IMR-90 (cell line): Measurements from ENCODE around the gene RUNDC1. TPM values are rescaled to one million over a fixed set of nuclear protein-coding genes. Genes with fewer than 3 reads are reported as not detected.
A peak's percentile ranks its signal among the peaks of the same experiment; 100 is the strongest.

Source experiments
- ATAC-seq: fragments of 200-7000 bp; cut with Tn5 transposase; 2 replicates; pipeline ENCODE4 v1.9.1; 2020; ENCODE audit warnings: low read depth, mild to moderate bottlenecking, moderate library complexity
- BruUV-seq: library from RNA; stranded (reverse); fragments of 400-500 nt; replicated peaks from 2 replicates; lab custom pipeline; 2021; lab: Mats Ljungman, UMichigan
- CTCF ChIA-PET: fragments of 300-600 bp; formaldehyde crosslinking; extraction: SDS; loops from one replicate; lab custom pipeline; 2021; ENCODE audit warnings: antibody characterized with exemption; lab: Yijun Ruan, JAX
- POLR2A ChIA-PET: fragments of 300-600 bp; sonication (Branson Sonifier 250); formaldehyde crosslinking; loops from one replicate; lab custom pipeline; 2022; ENCODE audit warnings: antibody characterized with exemption; ENCODE audit not compliant: unreplicated experiment; lab: Charles Lee
- DNase-seq: peaks from one replicate; pipeline ENCODE4 v3.0.0; 2013
- H2AFZ ChIP-seq: replicated peaks from 2 replicates; pipeline ENCODE3; 2013; ENCODE audit warnings: low read length, mild to moderate bottlenecking; ENCODE audit not compliant: poor library complexity
- H2AK5ac ChIP-seq: 2 replicates; pipeline ENCODE4 v1.6.1; 2013; ENCODE audit warnings: low read depth, low read length, inconsistent platforms
- H2AK9ac ChIP-seq: replicated peaks from 2 replicates; pipeline ENCODE3; 2013; ENCODE audit warnings: mild to moderate bottlenecking, low read depth, low read length, moderate library complexity; ENCODE audit not compliant: poor library complexity
- H2BK120ac ChIP-seq: 2 replicates; pipeline ENCODE4 v1.6.1; 2013; ENCODE audit warnings: low read depth, low read length, inconsistent platforms
- H2BK15ac ChIP-seq: 3 replicates; pipeline ENCODE4 v1.6.1; 2013; ENCODE audit warnings: low read depth, low read length, inconsistent platforms
- H2BK20ac ChIP-seq: 2 replicates; pipeline ENCODE4 v1.6.1; 2013; ENCODE audit warnings: low read depth, mild to moderate bottlenecking, inconsistent platforms, low read length, moderate library complexity
- H2BK5ac ChIP-seq: 2 replicates; pipeline ENCODE4 v1.6.1; 2013; ENCODE audit warnings: mild to moderate bottlenecking, low read depth, low read length, inconsistent platforms; ENCODE audit not compliant: poor library complexity, severe bottlenecking
- H3K14ac ChIP-seq: replicated peaks from 2 replicates; pipeline ENCODE4 v1.6.1; 2013; ENCODE audit warnings: low read depth, low read length, inconsistent platforms
- H3K18ac ChIP-seq: 2 replicates; pipeline ENCODE4 v1.6.1; 2013; ENCODE audit warnings: low read depth, low read length, control low read depth
- H3K23ac ChIP-seq: 2 replicates; pipeline ENCODE4 v1.6.1; 2013; ENCODE audit warnings: low read depth, low read length, inconsistent platforms
- H3K27ac ChIP-seq: 2 replicates; pipeline ENCODE4 v1.5.1; 2013; ENCODE audit warnings: mild to moderate bottlenecking, control low read depth, low read length; ENCODE audit not compliant: insufficient read depth
- H3K27me3 ChIP-seq: 2 replicates; pipeline ENCODE4 v1.6.1; 2013; ENCODE audit warnings: low read length; ENCODE audit not compliant: control insufficient read depth, insufficient read depth
- H3K36me3 ChIP-seq: 2 replicates; pipeline ENCODE4 v1.6.1; 2013; ENCODE audit warnings: low read length, mixed read lengths; ENCODE audit not compliant: control insufficient read depth, insufficient read depth
- H3K4ac ChIP-seq: 2 replicates; pipeline ENCODE4 v1.6.1; 2013; ENCODE audit warnings: low read depth, low read length, inconsistent platforms
- H3K4me1 ChIP-seq: 2 replicates; pipeline ENCODE4 v1.6.1; 2013; ENCODE audit warnings: low read length, mixed read lengths; ENCODE audit not compliant: control insufficient read depth, insufficient read depth
- H3K4me2 ChIP-seq: 2 replicates; pipeline ENCODE4 v1.6.1; 2013; ENCODE audit warnings: low read depth, mild to moderate bottlenecking, control low read depth, low read length, moderate library complexity
- H3K4me3 ChIP-seq: 2 replicates; pipeline ENCODE4 v1.5.1; 2013; ENCODE audit warnings: low read depth, mild to moderate bottlenecking, control low read depth, low read length, moderate library complexity; ENCODE audit not compliant: insufficient read depth
- H3K56ac ChIP-seq: 2 replicates; pipeline ENCODE4 v1.6.1; 2013; ENCODE audit warnings: low read length, inconsistent platforms; ENCODE audit not compliant: insufficient read depth; ENCODE audit errors: extremely low read depth
- H3K79me1 ChIP-seq, 2 experiments: 2 replicates each; pipeline ENCODE4 v1.6.1; 2013; ENCODE audit warnings: low read length in 2 of 2, inconsistent platforms in 1 of 2, low read depth in 1 of 2
- H3K9ac ChIP-seq: 2 replicates; pipeline ENCODE4 v1.6.1; 2013; ENCODE audit warnings: low read depth, low read length, control low read depth
- H3K9me1 ChIP-seq: 2 replicates; pipeline ENCODE4 v1.6.1; 2013; ENCODE audit warnings: low read length, inconsistent platforms; ENCODE audit not compliant: insufficient read depth
- H3K9me3 ChIP-seq: 2 replicates; pipeline ENCODE4 v1.6.1; 2013; ENCODE audit warnings: low read length; ENCODE audit not compliant: control insufficient read depth, insufficient read depth
- H4K20me1 ChIP-seq: 2 replicates; pipeline ENCODE4 v1.6.1; 2013; ENCODE audit warnings: low read length, inconsistent platforms; ENCODE audit not compliant: insufficient read depth
- H4K5ac ChIP-seq: 2 replicates; pipeline ENCODE4 v1.6.1; 2013; ENCODE audit warnings: mild to moderate bottlenecking, low read depth, low read length, control low read depth
- H4K8ac ChIP-seq, 2 experiments: 2 replicates each; pipeline ENCODE4 v1.6.1; 2013; ENCODE audit warnings: low read depth in 2 of 2, low read length in 2 of 2, control low read depth in 1 of 2, inconsistent platforms in 1 of 2
- H4K91ac ChIP-seq: 2 replicates; pipeline ENCODE4 v1.6.1; 2013; ENCODE audit warnings: low read depth, low read length, inconsistent platforms; ENCODE audit not compliant: insufficient read depth
- BHLHE40 ChIP-seq: fragments of 150-350 bp; IDR thresholded peaks from 2 replicates; pipeline ENCODE4 v1.6.1; 2016; ENCODE audit warnings: mild to moderate bottlenecking, low read depth, low read length
- CHD1 ChIP-seq: IDR thresholded peaks from 2 replicates; pipeline ENCODE4 v1.6.1; 2012; ENCODE audit warnings: low read depth, low read length, improper control_type of control experiment
- ELK1 ChIP-seq: fragments of 150-350 bp; IDR thresholded peaks from 2 replicates; pipeline ENCODE4 v1.6.1; 2016; ENCODE audit warnings: low read depth, mild to moderate bottlenecking, low read length, moderate library complexity, borderline replicate concordance
- FOS ChIP-seq: fragments of 150-350 bp; IDR thresholded peaks from 2 replicates; pipeline ENCODE4 v1.6.1; 2016; ENCODE audit warnings: low read depth, low read length
- MAFK ChIP-seq: IDR thresholded peaks from 2 replicates; pipeline ENCODE4 v1.6.1; 2012; ENCODE audit warnings: low read depth, low read length, improper control_type of control experiment
- MAZ ChIP-seq: IDR thresholded peaks from 2 replicates; pipeline ENCODE4 v1.6.1; 2012; ENCODE audit warnings: low read depth, mild to moderate bottlenecking, low read length, improper control_type of control experiment, moderate library complexity, borderline replicate concordance
- MXI1 ChIP-seq: IDR thresholded peaks from 2 replicates; pipeline ENCODE4 v1.6.1; 2012; ENCODE audit warnings: low read depth, mild to moderate bottlenecking, low read length, moderate library complexity, borderline replicate concordance
- NFE2L2 ChIP-seq: fragments of 150-350 bp; IDR thresholded peaks from 2 replicates; pipeline ENCODE4 v1.6.1; 2016; ENCODE audit warnings: low read depth, mild to moderate bottlenecking, low read length
- RAD21 ChIP-seq: IDR thresholded peaks from 2 replicates; pipeline ENCODE4 v1.6.1; 2012; ENCODE audit warnings: low read length, improper control_type of control experiment
- RCOR1 ChIP-seq: IDR thresholded peaks from 2 replicates; pipeline ENCODE4 v1.6.1; 2012; ENCODE audit warnings: mild to moderate bottlenecking, low read length, improper control_type of control experiment; ENCODE audit not compliant: insufficient replicate concordance
- RFX5 ChIP-seq: IDR thresholded peaks from 2 replicates; pipeline ENCODE4 v1.8.0; 2012; ENCODE audit warnings: low read depth, mild to moderate bottlenecking, low read length, moderate library complexity
- USF2 ChIP-seq: fragments of 150-350 bp; IDR thresholded peaks from 2 replicates; pipeline ENCODE4 v1.6.1; 2017; ENCODE audit warnings: mild to moderate bottlenecking, antibody characterized with exemption, low read length, low read depth
- WGBS, 2 experiments: methylation state at CpG; one replicate each; pipeline versions ENCODE4 v1.1.5 to v1.1.7; 2013; ENCODE audit warnings: missing lambda C conversion rate in 2 of 2; ENCODE audit not compliant: insufficient read length in 1 of 2; ENCODE audit errors: extremely low coverage in 2 of 2; 5-methylcytosine and 5-hydroxymethylcytosine counted together
- dilution Hi-C: fragments of 300-500 bp; cut with HindIII; formaldehyde crosslinking; loops from one replicate; pipeline ENCODE4 v1.14.3; 2018; ENCODE audit warnings: low sequenced_read_pairs; ENCODE audit not compliant: unreplicated experiment
- in situ Hi-C: fragments of 300-500 bp; cut with MboI; formaldehyde crosslinking; loops from 3 replicates; pipeline ENCODE4 v1.14.3; 2019; ENCODE audit warnings: low sequenced_read_pairs, inconsistent platforms, mixed read lengths
- intact Hi-C: fragments of 100-400 bp; cut with micrococcal nuclease; formaldehyde crosslinking; loops from 2 replicates; pipeline ENCODE4 v1.10.0; 2022
- polyA plus RNA-seq, 3 experiments: library from polyadenylated mRNA; depleted of rRNA; stranded (reverse); fragments of >200 nt; gene quantifications; 2 replicates each; pipeline ENCODE4 v1.2.3, GENCODE V29; 2012; ENCODE audit warnings: low replicate concordance in 1 of 3
- total RNA-seq: library from RNA; depleted of rRNA; stranded (reverse); fragments of >200 nt; gene quantifications from 2 replicates; pipeline ENCODE4 v1.2.3, GENCODE V29; 2012

Gene RUNDC1
- total and polyA plus RNA-seq, 2 of the 4 experiments (the other 2 are of a cell fraction), result 7.0 to 7.9 TPM

- Histone ChIP-seq H2AK9ac (peak overlapping the region; percentile 92), H2BK120ac (peak overlapping the region; percentile 37; the same call in 1 of the 2 replicates), H2AFZ (peak overlapping the region; percentile 54), H3K4ac (peak overlapping the region; percentile 81), H3K4me3 (no peak overlapping the region), H3K23ac (peak overlapping the region; percentile 87; the same call in 1 of the 2 replicates), H4K8ac (peak overlapping the region; percentile 44 to 58; a peak in 2 of 4 replicates), H3K27ac (no peak overlapping the region), H3K36me3 (peaks cover 40% of the 10 kb centered on the region), H2AK5ac (peak overlapping the region; percentile 75), H3K14ac (peak overlapping the region; percentile 71; the same call in 1 of the 2 replicates), H3K56ac (no peak overlapping the region), H3K9me3 (no peaks in the 10 kb centered on the region), H3K79me1 (peaks cover 15 to 63% of the 10 kb centered on the region in 2 experiments; a peak in 3 of 4 replicates), H3K4me1 (peaks cover 12% of the 10 kb centered on the region), H2BK15ac (peak overlapping the region; percentile 87; the same call in 2 of the 3 replicates), H4K5ac (0 out of 2 replicates have a peak overlapping the region, but pooled peaks have one; percentile 6), H3K18ac (no peak overlapping the region), H3K4me2 (peak overlapping the region; percentile 35; the same call in 1 of the 2 replicates), H2BK20ac (0 out of 2 replicates have a peak overlapping the region, but pooled peaks have one; percentile 3), H4K91ac (peak overlapping the region; percentile 44), H3K9me1 (peaks cover 23% of the 10 kb centered on the region), H3K9ac (peak overlapping the region; percentile 16; the same call in 1 of the 2 replicates), H3K27me3 (no peaks in the 10 kb centered on the region), H2BK5ac (no peak overlapping the region), H4K20me1 (peaks cover 32% of the 10 kb centered on the region; the same call in 1 of the 2 replicates)
- no peak for DNase-seq
- no peak for TF ChIP-seq NFE2L2
- TF ChIP-seq RFX5, result no peak
- TF ChIP-seq FOS, result no peak
- no peak for TF ChIP-seq RCOR1
- no peak for TF ChIP-seq BHLHE40
- no peak for TF ChIP-seq MAFK
- no peak for TF ChIP-seq ELK1
- TF ChIP-seq MAZ, result no peak
- TF ChIP-seq CHD1, result no peak
- no peak for TF ChIP-seq MXI1
- TF ChIP-seq USF2, result no peak
- TF ChIP-seq RAD21, result no peak
- ChIA-PET POLR2A (no interaction called here), CTCF (no interaction called here)
- no peak for ATAC-seq
- intact Hi-C loops, result no loop called here
- BruUV-seq, result no TSS peak
- in situ Hi-C loops, result no loop called here
- dilution Hi-C loops, result no loop called here
- WGBS, 2 experiments, result no CpG with 5 or more reads among the region's 7 CpGs
Observed at GRCh38 chr17:43019418-43019817, 39.1 kb downstream of the RUNDC1 start.
